GM18858 (cell line): Measurements from ENCODE around the gene TEC.

Experiments used
- ATAC-seq: cut with Tn5 transposase; IDR thresholded peaks from one replicate; pipeline ENCODE4 v1.9.1; 2021; ENCODE audit not compliant: unreplicated experiment

TEC gene

DNA sequence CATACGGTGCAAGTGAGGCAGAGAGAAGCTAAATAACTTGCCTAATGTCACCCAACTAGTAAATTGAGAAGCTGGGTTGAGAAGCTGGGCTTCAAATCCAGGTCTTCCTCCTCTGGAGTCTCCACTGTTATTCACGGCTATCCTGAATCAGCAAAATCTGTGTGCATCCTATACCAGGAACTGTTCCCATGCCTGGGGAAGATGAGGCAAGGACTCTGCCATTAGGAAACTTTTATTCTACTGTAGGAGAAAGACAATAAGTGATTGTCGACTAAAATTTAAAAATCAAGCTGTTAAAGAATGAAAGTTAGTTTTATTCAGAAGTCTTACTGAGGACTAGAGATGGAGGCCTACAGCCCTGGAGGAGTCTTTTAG is 872 bp upstream of the TEC start:
- ATAC-seq: no peak

- peak; percentile 61 for ATAC-seq
Measured at GRCh38 chr4:48269861-48270522, 354 bp upstream of the TEC start.

DNA sequence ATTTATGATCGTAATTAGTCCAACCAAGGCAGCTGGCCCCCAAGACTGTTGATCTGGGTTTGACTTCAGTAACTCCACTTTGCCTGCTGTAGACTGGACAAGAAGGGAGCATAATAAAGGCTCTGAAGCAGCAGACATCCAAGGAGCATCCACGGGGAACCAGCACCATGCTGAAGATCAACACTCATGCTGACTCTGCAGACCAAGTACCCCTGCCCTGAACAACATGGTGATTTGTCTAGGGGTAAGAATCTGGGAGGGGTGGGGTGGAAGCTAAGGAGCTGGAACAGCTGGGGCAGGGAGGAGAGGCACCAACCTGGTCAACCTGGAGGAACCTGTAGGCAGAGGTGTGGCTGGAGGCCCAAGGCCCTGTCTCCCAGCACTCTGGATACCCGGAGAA is 2.1 kb downstream of the TEC start:
- ATAC-seq: no peak

- ATAC-seq: no peak
Measured at GRCh38 chr4:48266781-48267180, 2.9 kb downstream of the TEC start.

- ATAC-seq: no peak
Measured at GRCh38 chr4:48262926-48263325, 6.7 kb downstream of the TEC start.

- ATAC-seq: no peak
Measured at GRCh38 chr4:48262484-48262883, 7.2 kb downstream of the TEC start.

DNA sequence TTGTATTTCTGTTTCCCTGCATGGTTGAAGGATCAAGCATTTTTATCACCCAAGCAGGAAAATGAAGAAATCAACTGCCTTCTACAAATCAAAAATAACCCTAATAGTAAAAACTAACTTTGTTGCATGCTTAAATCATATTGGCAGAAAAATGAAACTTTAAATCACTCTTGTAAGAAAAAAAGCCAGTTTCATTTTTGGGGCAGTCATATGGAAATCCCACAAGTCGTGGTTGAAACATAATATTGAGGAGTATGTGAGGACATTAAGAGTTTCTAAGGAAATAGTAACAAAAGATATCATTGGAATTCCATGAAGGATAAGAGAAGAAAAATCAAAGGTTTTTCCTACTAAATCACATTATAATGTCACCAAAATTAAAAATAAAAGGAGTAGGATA is 8.4 kb downstream of the TEC start:
- ATAC-seq: peak; percentile 39

- no peak for ATAC-seq
Measured at GRCh38 chr4:48259748-48260147, 9.9 kb downstream of the TEC start.

GRCh38 chr4:48258845-48259397 is 10.7 kb downstream of the TEC start:
- ATAC-seq: no peak

- ATAC-seq: peak; percentile 33
Measured at GRCh38 chr4:48255959-48256342, 13.7 kb downstream of the TEC start.

DNA sequence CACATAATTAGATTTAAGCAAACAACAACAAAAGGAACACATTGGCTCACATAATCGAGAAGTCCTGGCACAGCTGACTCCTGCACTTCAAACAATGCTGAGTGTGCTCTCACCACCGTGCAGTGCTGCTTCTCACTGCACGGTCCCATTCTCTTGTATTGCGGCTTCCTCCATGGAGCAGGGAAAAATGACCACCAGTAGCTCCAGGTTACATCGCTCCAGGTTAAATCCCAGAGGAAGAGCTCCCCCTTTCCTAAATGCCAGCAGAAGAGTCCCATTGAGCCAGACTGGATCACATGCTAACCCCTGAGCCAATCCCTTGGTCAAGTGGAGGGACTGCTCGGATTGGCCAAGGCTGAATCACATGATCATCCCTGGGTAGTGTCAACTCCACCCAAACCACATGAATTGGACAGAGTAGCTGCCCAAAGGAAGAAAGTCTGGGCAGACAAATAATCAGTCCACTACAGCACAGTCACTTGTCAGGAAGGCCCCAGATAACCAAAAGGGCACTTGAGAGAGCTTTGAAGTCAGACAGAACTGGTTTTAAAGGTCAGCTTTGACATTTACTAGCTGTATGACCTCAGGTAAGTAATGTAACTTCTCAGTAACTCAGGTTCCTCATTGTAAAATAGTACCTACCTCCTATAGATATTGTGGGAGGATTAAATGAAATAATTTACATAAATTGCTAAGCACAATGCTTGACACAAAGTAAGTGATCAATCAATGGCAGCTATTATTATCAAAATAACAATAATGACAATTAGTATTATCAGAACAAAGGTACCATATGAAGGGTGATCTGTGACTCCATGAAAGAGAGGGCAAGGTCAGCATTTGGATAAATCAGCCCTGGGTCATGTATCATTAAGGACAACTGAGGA is 14.3 kb downstream of the TEC start:
- ATAC-seq: no peak

DNA sequence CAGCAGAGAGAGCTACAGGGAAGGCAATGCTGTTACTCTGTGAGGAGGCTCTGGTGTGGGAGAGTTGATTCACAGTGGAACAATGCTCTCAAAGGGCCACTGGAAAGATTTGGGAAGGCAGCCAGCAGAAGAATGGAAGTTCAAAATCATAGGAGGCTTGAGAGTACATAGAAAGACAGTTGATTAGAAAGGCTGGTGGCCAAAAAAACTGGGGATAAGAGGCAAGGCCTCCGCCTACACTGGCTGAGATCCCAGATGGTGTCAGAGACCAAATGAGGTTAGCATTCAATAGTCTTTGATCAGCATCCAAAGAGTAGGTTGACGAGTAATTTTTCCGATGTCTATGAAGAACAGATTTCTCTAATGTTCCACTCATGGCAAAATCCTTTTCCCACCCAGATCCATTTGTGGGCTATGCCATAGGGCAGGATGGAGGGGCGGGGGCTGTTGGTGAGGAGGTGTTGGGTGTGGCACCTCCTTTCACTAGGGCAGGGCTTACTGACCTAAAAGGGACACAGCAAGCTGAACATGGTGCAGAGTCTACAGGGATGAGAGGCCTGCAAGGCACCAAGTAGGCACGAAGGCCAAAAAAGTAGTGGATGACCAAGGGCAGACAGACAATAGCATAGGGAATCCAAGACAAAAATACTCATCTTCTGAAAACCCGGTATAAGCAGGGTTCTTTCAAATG is 15.1 kb downstream of the TEC start:
- ATAC-seq: no peak

DNA sequence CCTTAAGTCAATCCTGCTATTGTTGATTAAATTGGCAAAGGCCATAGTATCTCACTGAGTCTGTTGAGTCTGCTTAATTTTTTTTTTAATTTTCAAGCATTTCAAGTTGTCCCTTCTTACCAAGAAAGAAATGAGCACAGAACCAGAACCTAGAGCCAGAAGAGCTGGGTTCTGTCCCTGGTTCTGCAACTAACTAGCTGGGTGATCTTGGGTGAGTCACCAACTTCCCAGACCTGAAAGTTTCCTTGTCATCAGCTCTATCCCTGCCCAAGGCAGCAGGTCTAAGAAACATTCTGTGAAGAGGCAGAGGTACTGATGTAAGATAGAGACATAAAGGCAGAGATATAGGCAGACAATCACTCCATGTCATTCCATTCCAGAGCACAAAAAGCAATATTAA is 17.3 kb downstream of the TEC start:
- ATAC-seq: no peak

DNA sequence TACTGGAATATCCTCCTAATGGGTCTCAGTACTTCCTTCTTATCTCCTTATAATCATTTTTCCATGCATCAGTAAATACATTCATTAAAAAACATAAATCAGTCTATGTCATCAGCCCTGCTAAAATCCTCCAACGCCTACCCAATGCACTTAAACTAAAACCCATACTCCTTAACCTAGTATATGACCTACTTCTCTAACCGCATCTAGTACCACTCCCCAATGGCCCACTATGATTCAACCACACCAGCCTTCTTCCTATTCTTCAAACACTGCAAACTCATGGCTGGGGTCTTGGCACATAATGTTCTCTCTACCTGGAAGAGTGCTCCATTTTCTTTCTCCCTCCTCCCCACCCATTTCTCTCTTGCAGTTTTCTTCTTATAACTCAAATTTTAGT is 18.7 kb downstream of the TEC start:
- ATAC-seq: no peak

DNA sequence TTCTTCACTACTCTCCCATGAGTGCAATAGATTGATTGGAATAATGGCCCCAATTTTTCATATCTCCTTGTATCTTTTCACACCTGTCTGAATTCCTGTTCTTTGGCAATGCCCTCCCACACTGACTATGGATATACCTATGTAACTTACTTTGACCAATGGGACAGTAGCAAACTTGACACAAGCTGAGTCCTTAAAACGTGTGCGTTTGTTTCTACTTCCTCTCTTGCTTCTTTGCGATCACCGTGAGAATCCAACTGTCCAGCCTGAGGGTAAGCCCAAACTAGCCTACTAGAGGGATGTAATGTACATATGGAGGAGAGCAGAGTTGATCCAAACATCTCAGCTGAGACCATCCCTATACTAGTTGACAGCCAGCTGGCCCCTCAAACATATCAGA is 19.3 kb downstream of the TEC start:
- ATAC-seq: no peak

DNA sequence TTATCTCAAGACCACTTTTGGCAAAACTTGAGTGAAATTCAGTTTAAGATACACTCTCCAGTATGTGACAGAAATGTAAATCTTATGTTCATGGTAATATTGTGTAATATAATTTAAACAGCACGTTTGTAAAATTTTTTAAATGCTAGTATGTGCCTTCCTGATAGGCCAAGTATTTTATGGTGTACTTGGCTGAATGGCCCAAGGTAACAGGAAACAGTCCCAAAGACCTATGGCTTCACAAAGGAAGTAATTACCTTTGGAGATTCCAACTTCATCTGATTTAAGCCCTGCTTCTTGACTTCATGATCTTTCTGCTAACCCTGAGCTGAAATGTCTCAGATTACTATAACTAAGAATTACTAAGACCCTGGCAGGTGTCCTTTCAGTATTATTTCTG is 20.3 kb downstream of the TEC start:
- ATAC-seq: no peak

DNA sequence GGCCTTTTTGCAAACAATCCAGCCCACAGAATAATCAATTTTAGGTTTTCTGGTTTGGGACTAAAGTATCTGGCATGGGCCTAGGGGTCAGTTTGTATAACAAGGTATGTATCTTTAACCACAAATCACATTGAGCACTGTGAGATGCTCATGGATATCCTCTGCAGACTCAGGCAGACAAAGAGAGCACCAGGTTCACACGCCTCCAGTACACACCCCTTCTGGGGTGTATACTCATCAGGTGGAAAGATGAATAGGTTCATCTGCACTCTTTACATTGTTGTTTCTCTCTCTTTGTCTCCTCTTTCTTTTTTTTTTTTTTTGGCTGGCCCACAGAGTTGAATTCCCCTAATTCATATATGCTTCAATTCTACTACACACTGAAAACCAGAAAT is 21.1 kb downstream of the TEC start:
- peak; percentile 35 for ATAC-seq

- ATAC-seq: peak; percentile 36
Measured at GRCh38 chr4:48247878-48248558, 21.6 kb downstream of the TEC start.

GRCh38 chr4:48247142-48247877 is 22.3 kb downstream of the TEC start:
- ATAC-seq: peak; percentile 47

DNA sequence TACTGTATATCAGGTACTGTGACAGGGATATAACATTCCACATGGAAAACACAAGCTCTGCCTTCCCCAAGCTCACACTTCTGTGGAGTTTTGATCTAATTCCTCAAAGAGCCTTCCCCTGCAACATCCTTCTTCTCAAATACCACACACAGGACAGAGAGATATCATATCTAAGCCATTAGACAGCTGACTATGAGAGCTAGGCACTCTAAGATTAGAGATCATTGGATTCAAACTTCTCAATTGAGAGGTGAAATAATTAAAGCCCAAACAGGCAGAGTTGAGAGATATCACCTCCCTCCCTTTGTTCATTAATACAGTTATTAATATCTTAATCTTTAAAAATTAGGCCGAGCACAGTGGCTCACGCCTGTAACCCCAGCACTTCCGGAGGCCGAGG is 25.0 kb downstream of the TEC start:
- ATAC-seq: no peak
